Natural killer cell treated with Interleukin-12 subunit alpha and Interleukin-12 subunit beta and Interleukin-15 and Interleukin-18, amount 100 ng/mL, for 72 hours (primary cell): Measurements from ENCODE around the gene CAMLG. TPM values are rescaled to one million over a fixed set of nuclear protein-coding genes. Genes with fewer than 3 reads are reported as not detected.

Experiments
- ATAC-seq, 2 donors: fragments of 150-1000 bp; cut with Tn5 transposase in 1 of 2; sonication (Bioruptor Pico), chemical (Tn5 transposase) in 1 of 2; 2 replicates each; pipeline ENCODE4 v1.10.0; 2021
- DNase-seq: peaks from one replicate; pipeline ENCODE4 v3.0.0; 2022; ENCODE audit warnings: low spot score
- H3K27ac Mint-ChIP-seq, 2 donors: 1 replicate in 1 of 2; 2 replicates in 1 of 2; pipeline ENCODE4 v1.8.0; 2022; ENCODE audit warnings: mixed read lengths in 2 of 2, mild to moderate bottlenecking in 1 of 2, moderate library complexity in 1 of 2
- H3K27me3 Mint-ChIP-seq, 2 donors: 1 replicate in 1 of 2; 2 replicates in 1 of 2; pipeline ENCODE4 v1.8.0; 2022; ENCODE audit warnings: mixed read lengths in 2 of 2
- H3K36me3 Mint-ChIP-seq: one replicate; pipeline ENCODE4 v1.8.0; 2022; ENCODE audit warnings: mixed read lengths
- H3K4me1 Mint-ChIP-seq, 2 donors: 1 replicate in 1 of 2; 2 replicates in 1 of 2; pipeline ENCODE4 v1.8.0; 2022; ENCODE audit warnings: low read depth in 2 of 2, mixed read lengths in 2 of 2, mild to moderate bottlenecking in 1 of 2
- H3K4me3 Mint-ChIP-seq: one replicate; pipeline ENCODE4 v1.8.0; 2022; ENCODE audit warnings: mixed read lengths
- H3K9me3 Mint-ChIP-seq: 2 replicates; pipeline ENCODE4 v1.8.0; 2022; ENCODE audit warnings: mixed read lengths
- total RNA-seq, 2 donors: library from RNA; stranded (reverse); gene quantifications; one replicate each; pipeline ENCODE4 v1.2.3, GENCODE V29; 2022

The CAMLG gene
- total RNA-seq, 2 donors from 2014 or later, result 15.3 to 16.4 TPM

- H3K27ac Mint-ChIP-seq, result no peak overlapping the region
- H3K9me3 Mint-ChIP-seq, result no peaks in the 10 kb centered on the region
- no peak overlapping the region for H3K4me3 Mint-ChIP-seq
- no peaks in the 10 kb centered on the region for H3K4me1 Mint-ChIP-seq
- DNase-seq (no peak), ATAC-seq (no peak)
- H3K27me3 Mint-ChIP-seq, result no peaks in the 10 kb centered on the region
- H3K36me3 Mint-ChIP-seq, result peaks cover 41% of the 10 kb centered on the region
Measured at GRCh38 chr5:134794082-134794481, 55.7 kb downstream of the CAMLG start.

- DNase-seq (no peak), ATAC-seq (no peak)
- Mint-ChIP-seq H3K9me3 (no peaks in the 10 kb centered on the region), H3K36me3 (peaks cover 35% of the 10 kb centered on the region), H3K4me3 (no peak overlapping the region), H3K27ac (no peak overlapping the region), H3K27me3 (no peaks in the 10 kb centered on the region), H3K4me1 (no peaks in the 10 kb centered on the region)
Measured at GRCh38 chr5:134794819-134795218, 56.5 kb downstream of the CAMLG start.

GRCh38 chr5:134798468-134798867 lies 60.1 kb downstream of the CAMLG start:
- H3K36me3 Mint-ChIP-seq, result peaks cover 24% of the 10 kb centered on the region
- no peaks in the 10 kb centered on the region for H3K4me1 Mint-ChIP-seq
- H3K9me3 Mint-ChIP-seq, result no peaks in the 10 kb centered on the region
- DNase-seq, result no peak
- no peak for ATAC-seq
- H3K27me3 Mint-ChIP-seq, result no peaks in the 10 kb centered on the region
- H3K27ac Mint-ChIP-seq, result no peak overlapping the region
- H3K4me3 Mint-ChIP-seq, result no peak overlapping the region

Other genes with a start within 250 kb of the CAMLG start
- 10 to 100 TPM; 45.2 to 70.8 TPM for gene JADE2, start 212.9 kb upstream of the CAMLG start, total RNA-seq
- gene SAR1B, start 105.7 kb upstream of the CAMLG start, total RNA-seq, result 10 to 100 TPM; 63.7 to 70.9 TPM
- 10 to 100 TPM; 40.2 to 42.1 TPM for gene SEC24A, start 89.8 kb upstream of the CAMLG start, total RNA-seq
- 100 to 1,000 TPM in 1 of 2 donors, 10 to 100 TPM in 1; 71.4 to 124 TPM for gene DDX46, start 20.2 kb downstream of the CAMLG start, total RNA-seq
- gene C5orf24, start 107.4 kb downstream of the CAMLG start, total RNA-seq, result 10 to 100 TPM; 33.3 to 34.5 TPM
- 10 to 100 TPM; 69.9 TPM for gene TXNDC15, start 135.8 kb downstream of the CAMLG start, total RNA-seq
- gene PCBD2, start 166.6 kb downstream of the CAMLG start, total RNA-seq, result 10 to 100 TPM; 10.5 to 15.7 TPM
- under 1 TPM in 1 of 2 donors, not detected in 1; 0.52 TPM for gene CATSPER3, start 229.4 kb downstream of the CAMLG start, total RNA-seq